AG10803 (cell line): ENCODE results near the gene FBXL7.

ENCODE experiments used
- DNase-seq: peaks from one replicate; pipeline ENCODE4 v3.0.0; 2010; ENCODE audit warnings: low read depth
- H3K4me3 ChIP-seq: 2 replicates; pipeline ENCODE4 v1.5.1; 2011; ENCODE audit warnings: mild to moderate bottlenecking, low read length, control low read depth
- TF ChIP-seq, protein P1 (sequence below): conservative IDR thresholded peaks from 2 replicates; pipeline ENCODE4 v1.5.1; 2011; ENCODE audit warnings: mild to moderate bottlenecking, low read length, control low read depth, inconsistent platforms

FBXL7 gene

DNA sequence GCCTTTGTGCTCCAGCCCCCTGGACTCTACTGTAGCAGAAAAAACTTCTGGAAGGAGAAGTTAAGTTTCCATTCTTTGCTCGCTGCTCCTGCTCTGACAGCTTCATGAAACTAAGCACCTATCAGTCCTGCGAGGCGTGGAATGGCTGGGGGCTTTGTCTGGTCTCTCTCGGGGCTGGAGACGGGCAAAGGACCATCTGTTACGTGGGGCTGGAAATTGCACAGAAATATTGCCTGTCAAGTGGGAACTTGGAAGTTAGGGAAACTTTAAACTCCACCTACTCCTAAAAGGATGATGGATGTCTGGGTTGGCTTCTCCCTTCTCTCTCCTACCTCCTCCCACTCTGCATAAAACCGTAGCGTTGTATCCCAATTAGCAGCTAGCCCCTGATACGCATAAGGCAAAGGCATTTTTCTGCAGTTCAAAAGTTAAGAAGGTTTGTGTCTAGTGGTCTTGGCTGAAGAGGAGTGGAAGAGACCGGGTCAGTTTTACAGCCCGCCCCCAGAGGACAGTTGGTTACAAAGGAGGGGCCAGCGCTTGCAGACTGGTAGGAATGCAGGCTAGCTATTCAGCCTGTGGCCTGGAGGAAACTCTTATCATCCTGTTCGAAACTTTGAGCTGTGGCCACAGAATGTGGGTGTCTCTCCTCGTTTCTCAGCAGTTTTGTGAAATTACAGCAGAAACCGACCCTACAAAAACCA, 1.3 kb downstream of the FBXL7 start:
- peak overlapping the region; percentile 88 for H3K4me3 ChIP-seq
- peak; percentile 85 for DNase-seq
- TF ChIP-seq, protein P1, sequence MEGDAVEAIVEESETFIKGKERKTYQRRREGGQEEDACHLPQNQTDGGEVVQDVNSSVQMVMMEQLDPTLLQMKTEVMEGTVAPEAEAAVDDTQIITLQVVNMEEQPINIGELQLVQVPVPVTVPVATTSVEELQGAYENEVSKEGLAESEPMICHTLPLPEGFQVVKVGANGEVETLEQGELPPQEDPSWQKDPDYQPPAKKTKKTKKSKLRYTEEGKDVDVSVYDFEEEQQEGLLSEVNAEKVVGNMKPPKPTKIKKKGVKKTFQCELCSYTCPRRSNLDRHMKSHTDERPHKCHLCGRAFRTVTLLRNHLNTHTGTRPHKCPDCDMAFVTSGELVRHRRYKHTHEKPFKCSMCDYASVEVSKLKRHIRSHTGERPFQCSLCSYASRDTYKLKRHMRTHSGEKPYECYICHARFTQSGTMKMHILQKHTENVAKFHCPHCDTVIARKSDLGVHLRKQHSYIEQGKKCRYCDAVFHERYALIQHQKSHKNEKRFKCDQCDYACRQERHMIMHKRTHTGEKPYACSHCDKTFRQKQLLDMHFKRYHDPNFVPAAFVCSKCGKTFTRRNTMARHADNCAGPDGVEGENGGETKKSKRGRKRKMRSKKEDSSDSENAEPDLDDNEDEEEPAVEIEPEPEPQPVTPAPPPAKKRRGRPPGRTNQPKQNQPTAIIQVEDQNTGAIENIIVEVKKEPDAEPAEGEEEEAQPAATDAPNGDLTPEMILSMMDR, result peak; percentile 51

GRCh38 chr5:15502208-15502607, 2.2 kb downstream of the FBXL7 start:
- peak overlapping the region; percentile 88 for H3K4me3 ChIP-seq
- TF ChIP-seq, protein P1, result no peak
- peak; percentile 64 for DNase-seq

DNA sequence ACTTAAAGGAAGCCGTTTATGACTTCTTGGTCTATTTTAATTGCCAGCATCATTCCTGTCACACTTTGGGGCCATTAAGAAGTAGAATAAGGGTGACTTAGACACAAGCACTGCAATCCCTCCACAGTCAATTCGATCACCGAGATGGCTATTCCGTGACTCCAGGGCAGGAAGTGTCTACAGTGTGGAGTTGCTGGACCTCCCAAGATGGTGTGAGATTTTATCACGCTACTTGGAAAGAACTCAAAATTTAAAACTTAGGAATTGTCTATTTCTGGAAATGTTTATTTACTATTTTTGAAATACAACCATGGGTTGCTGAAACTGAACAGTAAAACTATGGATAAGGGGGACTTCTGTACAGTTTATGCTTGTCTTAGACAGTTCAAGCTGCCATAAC, 6.2 kb downstream of the FBXL7 start:
- TF ChIP-seq, protein P1, result no peak
- DNase-seq, result no peak
- H3K4me3 ChIP-seq, result no peak overlapping the region

- TF ChIP-seq, protein P1, result no peak
- H3K4me3 ChIP-seq, result no peak overlapping the region
- no peak for DNase-seq
Observed at GRCh38 chr5:15506897-15507296, 6.9 kb downstream of the FBXL7 start.

- peak; percentile 96 for DNase-seq
- no peak overlapping the region for H3K4me3 ChIP-seq
- TF ChIP-seq, protein P1, result no peak
Observed at GRCh38 chr5:15510092-15510491, 10.1 kb downstream of the FBXL7 start.

DNA sequence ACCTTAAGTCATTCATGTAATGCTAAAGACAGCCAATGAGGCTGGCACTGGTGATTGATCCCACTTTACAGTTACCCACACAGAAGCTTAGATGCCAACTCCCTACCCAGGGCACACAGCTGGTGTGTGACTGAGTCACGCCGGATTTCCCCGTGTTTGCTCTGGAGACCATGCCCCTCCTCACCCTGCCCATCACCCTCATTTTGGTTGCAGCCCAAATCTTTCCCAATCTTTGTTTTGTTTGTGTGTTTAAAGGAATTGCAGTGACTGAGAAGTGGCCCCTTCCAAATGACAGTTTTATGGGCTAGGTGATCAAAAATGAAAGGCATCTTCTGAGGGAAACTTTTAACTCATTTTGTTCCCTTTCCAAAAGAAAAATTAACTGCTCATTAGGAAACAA, 10.9 kb downstream of the FBXL7 start:
- TF ChIP-seq, protein P1, result no peak
- no peak overlapping the region for H3K4me3 ChIP-seq

DNA sequence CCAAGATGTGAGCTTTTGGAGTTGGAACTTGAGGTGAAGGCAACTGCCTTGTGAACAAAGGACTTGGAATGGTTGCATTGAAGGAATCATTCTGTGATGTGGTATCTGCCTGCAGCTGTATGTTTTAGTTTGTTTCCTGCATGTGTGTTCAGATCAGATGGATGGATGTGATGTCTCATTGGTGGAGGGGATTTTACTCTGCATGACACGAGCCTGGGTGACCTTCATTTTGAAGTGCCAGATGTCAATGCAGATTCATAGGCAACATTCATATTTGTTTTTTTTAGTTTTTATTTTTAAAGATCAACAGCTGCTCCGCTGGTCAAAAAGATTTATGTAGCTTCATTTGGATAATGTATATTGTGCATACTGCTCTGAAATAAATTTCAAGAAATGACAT, 13.5 kb downstream of the FBXL7 start:
- no peak for DNase-seq
- TF ChIP-seq, protein P1, result no peak
- H3K4me3 ChIP-seq, result no peak overlapping the region

More for the DNA sequence above, 10.9 kb downstream of the FBXL7 start:
- peak; percentile 91 for DNase-seq
